Common myeloid progenitor, CD34-positive (primary cell): ENCODE data around the gene SKAP2.

Source experiments
- CTCF ChIA-PET: fragments of 350-600 bp; sonication (Branson Sonifier 250); formaldehyde crosslinking; loops from one replicate; lab custom pipeline; 2021; ENCODE audit warnings: antibody characterized with exemption; lab: Charles Lee
- POLR2A ChIA-PET: fragments of 350-600 bp; sonication (Branson Sonifier 250); formaldehyde crosslinking; loops from one replicate; lab custom pipeline; 2021; ENCODE audit warnings: antibody characterized with exemption; lab: Charles Lee
- DNase-seq, 3 donors: peaks; one replicate each; pipeline versions ENCODE4 v3.0.0 to v3.0.0-alpha.2; 2013
- H3K27ac ChIP-seq, 2 experiments: 1 replicate in 1 of 2; 2 replicates in 1 of 2; pipeline ENCODE4 v1.7.0; 2013; ENCODE audit warnings: inconsistent platforms in 2 of 2, low read length in 2 of 2, mild to moderate bottlenecking in 2 of 2, low read depth in 1 of 2, moderate library complexity in 1 of 2; ENCODE audit not compliant: severe bottlenecking in 2 of 2, insufficient read depth in 1 of 2, poor library complexity in 1 of 2
- H3K27me3 ChIP-seq, 5 experiments: replicated peaks in 2 of 5; 1 replicate in 3 of 5; 2 replicates in 2 of 5; pipeline versions ENCODE4 v1.6.1 to v1.7.0; 2013; ENCODE audit warnings: low read length in 4 of 5, mild to moderate bottlenecking in 2 of 5, moderate library complexity in 2 of 5, inconsistent platforms in 1 of 5; ENCODE audit not compliant: insufficient read depth in 5 of 5, control insufficient read depth in 4 of 5
- H3K36me3 ChIP-seq, 4 experiments: 1 replicate in 2 of 4; 2 replicates in 2 of 4; pipeline versions ENCODE4 v1.6.1 to v1.7.0; 2013; ENCODE audit warnings: low read length in 3 of 4, control low read depth in 1 of 4, mild to moderate bottlenecking in 1 of 4; ENCODE audit not compliant: control insufficient read depth in 4 of 4, insufficient read depth in 4 of 4
- H3K4me1 ChIP-seq, 4 experiments: 1 replicate in 3 of 4; 2 replicates in 1 of 4; pipeline versions ENCODE4 v1.6.1 to v1.7.1; 2013; ENCODE audit warnings: low read length in 3 of 4, mild to moderate bottlenecking in 3 of 4, control low read depth in 1 of 4, inconsistent platforms in 1 of 4, moderate library complexity in 1 of 4; ENCODE audit not compliant: control insufficient read depth in 4 of 4, insufficient read depth in 4 of 4; ENCODE audit errors: control extremely low read depth in 1 of 4
- H3K4me3 ChIP-seq, 7 experiments: 1 replicate in 4 of 7; 2 replicates in 3 of 7; pipeline versions ENCODE4 v1.5.1 to v1.7.0; 2013; ENCODE audit warnings: mild to moderate bottlenecking in 7 of 7, low read length in 6 of 7, moderate library complexity in 6 of 7, inconsistent platforms in 2 of 7, low read depth in 2 of 7, control low read depth in 1 of 7; ENCODE audit not compliant: insufficient read depth in 4 of 7, control insufficient read depth in 1 of 7; ENCODE audit errors: extremely low read depth in 1 of 7
- H3K9me3 ChIP-seq, 5 experiments: 1 replicate in 4 of 5; 2 replicates in 1 of 5; pipeline versions ENCODE4 v1.6.1 to v1.7.1; 2013; ENCODE audit warnings: low read length in 4 of 5, mild to moderate bottlenecking in 2 of 5, inconsistent platforms in 1 of 5, low read depth in 1 of 5, moderate library complexity in 1 of 5; ENCODE audit not compliant: control insufficient read depth in 4 of 5, insufficient read depth in 2 of 5; ENCODE audit errors: control extremely low read depth in 1 of 5
- WGBS: methylation state at CpG from one replicate; pipeline ENCODE4 v1.1.5; 2013; ENCODE audit not compliant: insufficient coverage; 5-methylcytosine and 5-hydroxymethylcytosine counted together

Gene SKAP2

DNA sequence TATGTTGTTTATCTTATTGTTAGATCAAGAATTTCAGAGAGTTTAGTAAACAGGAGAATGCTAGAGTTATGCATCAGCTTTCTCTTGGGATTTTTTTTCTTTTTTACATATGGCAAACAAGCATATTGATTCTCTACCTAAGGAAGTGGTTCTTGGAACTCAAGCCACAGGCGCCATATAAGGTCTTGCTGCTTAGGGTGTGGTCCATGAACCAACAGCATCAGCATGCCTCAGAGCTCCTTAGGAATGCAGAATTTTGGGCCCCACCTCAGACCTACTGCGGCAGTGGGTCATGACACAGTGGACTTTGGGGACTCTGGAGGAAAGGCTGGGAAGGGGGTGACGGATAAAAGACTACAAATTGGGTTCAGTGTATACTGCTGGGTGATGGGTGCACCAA, 230.8 kb downstream of the SKAP2 start:
- H3K27ac ChIP-seq: no peak overlapping the region
- H3K4me1 ChIP-seq: no peaks in the 10 kb centered on the region
- no peak for DNase-seq
- H3K4me3 ChIP-seq: no peak overlapping the region
- H3K27me3 ChIP-seq: no peaks in the 10 kb centered on the region
- CTCF ChIA-PET: no interaction called here
- WGBS: 96% methylated on average over 3 of the region's 3 CpGs
- no peaks in the 10 kb centered on the region for H3K9me3 ChIP-seq
- no peaks in the 10 kb centered on the region for H3K36me3 ChIP-seq
- POLR2A ChIA-PET: no interaction called here

DNA sequence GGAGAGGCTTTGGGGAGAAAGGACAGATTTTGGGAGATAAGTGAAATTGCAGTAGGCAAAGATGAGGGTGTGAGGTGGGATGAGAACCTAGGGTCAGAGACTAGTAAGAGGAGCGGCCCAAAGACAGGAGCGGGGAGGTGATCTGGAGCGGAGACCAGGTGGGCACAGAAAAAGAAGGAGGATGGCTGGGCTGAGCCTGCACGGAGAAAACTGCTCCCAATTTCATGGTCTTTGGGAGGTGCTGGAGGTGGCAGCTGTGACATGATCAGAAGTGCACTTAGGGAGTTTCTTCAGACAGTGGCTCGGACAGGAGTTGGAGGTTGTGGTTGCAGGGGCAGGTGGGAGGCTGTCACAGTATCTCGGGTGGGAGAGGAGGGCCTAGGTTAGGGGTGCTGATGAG, 232.8 kb downstream of the SKAP2 start:
- H3K9me3 ChIP-seq: no peaks in the 10 kb centered on the region
- WGBS: 94% methylated on average over 5 of the region's 6 CpGs
- ChIA-PET POLR2A (no interaction called here), CTCF (no interaction called here)
- no peaks in the 10 kb centered on the region for H3K4me1 ChIP-seq
- H3K36me3 ChIP-seq: no peaks in the 10 kb centered on the region
- no peak overlapping the region for H3K27ac ChIP-seq
- H3K4me3 ChIP-seq: no peak overlapping the region
- DNase-seq: no peak
- no peaks in the 10 kb centered on the region for H3K27me3 ChIP-seq

- 93% methylated on average over 11 of the region's 14 CpGs for WGBS
Observed at GRCh38 chr7:26630941-26631580, 233.3 kb downstream of the SKAP2 start.

GRCh38 chr7:26630361-26630760, 234.0 kb downstream of the SKAP2 start:
- CTCF ChIA-PET: no interaction called here
- H3K4me1 ChIP-seq: no peaks in the 10 kb centered on the region
- POLR2A ChIA-PET: no interaction called here
- no peak for DNase-seq
- WGBS: 100% methylated on average over 4 of the region's 4 CpGs
- no peaks in the 10 kb centered on the region for H3K9me3 ChIP-seq
- no peak overlapping the region for H3K4me3 ChIP-seq
- H3K27me3 ChIP-seq: no peaks in the 10 kb centered on the region
- H3K36me3 ChIP-seq: no peaks in the 10 kb centered on the region
- H3K27ac ChIP-seq: no peak overlapping the region

More at GRCh38 chr7:26630941-26631580, 233.3 kb downstream of the SKAP2 start:
- H3K36me3 ChIP-seq: no peaks in the 10 kb centered on the region
- no peak overlapping the region for H3K4me3 ChIP-seq
- ChIA-PET CTCF (no interaction called here), POLR2A (no interaction called here)
- H3K27ac ChIP-seq: no peak overlapping the region
- no peaks in the 10 kb centered on the region for H3K27me3 ChIP-seq
- no peaks in the 10 kb centered on the region for H3K9me3 ChIP-seq
- no peak for DNase-seq
- no peaks in the 10 kb centered on the region for H3K4me1 ChIP-seq

GRCh38 chr7:26629696-26630095, 234.7 kb downstream of the SKAP2 start:
- ChIA-PET POLR2A (no interaction called here), CTCF (no interaction called here)
- Histone ChIP-seq H3K9me3 (no peaks in the 10 kb centered on the region), H3K36me3 (no peaks in the 10 kb centered on the region), H3K4me3 (no peak overlapping the region), H3K4me1 (no peaks in the 10 kb centered on the region), H3K27me3 (no peaks in the 10 kb centered on the region), H3K27ac (no peak overlapping the region)
- no CpG with 5 or more reads among the region's 3 CpGs for WGBS
- DNase-seq: no peak

GRCh38 chr7:26627891-26628341, 236.5 kb downstream of the SKAP2 start:
- CTCF ChIA-PET: interaction anchor here (1.1 kb wide), 1 partner anchor 32 kb away, joined by 3 read pairs; no protein-coding TSS in a partner anchor
- no peak overlapping the region for H3K4me3 ChIP-seq
- DNase-seq: no peak
- WGBS: over 99% methylated on average over 10 of the region's 11 CpGs
- H3K9me3 ChIP-seq: no peaks in the 10 kb centered on the region
- H3K27ac ChIP-seq: no peak overlapping the region
- POLR2A ChIA-PET: no interaction called here
- no peaks in the 10 kb centered on the region for H3K27me3 ChIP-seq
- no peaks in the 10 kb centered on the region for H3K4me1 ChIP-seq
- no peaks in the 10 kb centered on the region for H3K36me3 ChIP-seq

DNA sequence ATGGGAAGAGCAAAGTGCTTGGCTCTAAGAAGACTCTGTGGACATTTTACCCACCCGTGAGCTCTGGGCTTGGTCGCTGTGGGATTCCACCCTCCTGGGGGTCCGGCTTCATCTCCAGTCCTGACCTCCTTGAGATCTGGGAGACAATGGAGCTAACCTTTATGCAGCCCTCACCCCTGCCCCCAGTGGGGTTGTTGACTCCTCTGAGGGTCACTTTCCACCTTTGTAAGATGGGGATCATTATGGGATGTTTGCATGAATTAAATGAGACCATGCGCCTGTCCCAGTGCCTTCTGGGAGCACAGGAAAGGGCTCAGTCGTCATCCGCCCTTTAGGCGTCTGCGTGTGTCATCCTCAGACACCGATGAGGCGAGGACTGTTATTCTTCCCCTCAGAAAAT, 237.2 kb downstream of the SKAP2 start:
- CTCF ChIA-PET: interaction anchor here (0.7 kb wide), 1 partner anchor 258 kb away, joined by 3 read pairs; no protein-coding TSS in a partner anchor

More for the DNA sequence above, 237.2 kb downstream of the SKAP2 start:
- no peaks in the 10 kb centered on the region for H3K36me3 ChIP-seq
- no peaks in the 10 kb centered on the region for H3K27me3 ChIP-seq
- WGBS: 96% methylated on average over 9 of the region's 10 CpGs
- POLR2A ChIA-PET: no interaction called here
- no peak overlapping the region for H3K27ac ChIP-seq
- H3K9me3 ChIP-seq: no peaks in the 10 kb centered on the region
- no peak overlapping the region for H3K4me3 ChIP-seq
- H3K4me1 ChIP-seq: no peaks in the 10 kb centered on the region
- DNase-seq: no peak
